Myocyte (in vitro differentiated cells): Measurements from ENCODE around the gene RNF220. TPM values are rescaled to one million over a fixed set of nuclear protein-coding genes. Genes with fewer than 3 reads are reported as not detected.

ENCODE experiments used
- DNase-seq: peaks from one replicate; pipeline ENCODE4 v3.0.0-alpha.2; 2012; ENCODE audit warnings: low read depth
- total RNA-seq: library from RNA; depleted of rRNA; stranded (reverse); fragments of >200 nt; gene quantifications from 2 replicates; pipeline ENCODE4 v1.2.3, GENCODE V29; 2014

The RNF220 gene
- total RNA-seq, 1 donor from 2014 or later: 129 TPM

GRCh38 chr1:44606701-44607281 lies 201.7 kb downstream of the RNF220 start:
- DNase-seq: no peak

- DNase-seq: no peak
Measured at GRCh38 chr1:44608141-44608540, 203.1 kb downstream of the RNF220 start.

- peak; percentile 74 for DNase-seq
Measured at GRCh38 chr1:44609412-44609767, 204.3 kb downstream of the RNF220 start.

- no peak for DNase-seq
Measured at GRCh38 chr1:44609768-44610526, 204.9 kb downstream of the RNF220 start.

- DNase-seq: no peak
Measured at GRCh38 chr1:44610527-44611148, 205.6 kb downstream of the RNF220 start.

- no peak for DNase-seq
Measured at GRCh38 chr1:44611419-44611818, 206.4 kb downstream of the RNF220 start.

GRCh38 chr1:44611866-44612265 lies 206.8 kb downstream of the RNF220 start:
- DNase-seq: no peak

GRCh38 chr1:44613941-44614340 lies 208.9 kb downstream of the RNF220 start:
- no peak for DNase-seq

GRCh38 chr1:44616284-44616990 lies 211.4 kb downstream of the RNF220 start:
- DNase-seq: no peak

- DNase-seq: peak; percentile 59
Measured at GRCh38 chr1:44616991-44617702, 212.1 kb downstream of the RNF220 start.

- no peak for DNase-seq
Measured at GRCh38 chr1:44617703-44618029, 212.6 kb downstream of the RNF220 start.

GRCh38 chr1:44619261-44619900 lies 214.3 kb downstream of the RNF220 start:
- no peak for DNase-seq

GRCh38 chr1:44620072-44620471 lies 215.0 kb downstream of the RNF220 start:
- no peak for DNase-seq

GRCh38 chr1:44621841-44622286 lies 216.8 kb downstream of the RNF220 start:
- no peak for DNase-seq

GRCh38 chr1:44624268-44624901 lies 219.3 kb downstream of the RNF220 start:
- DNase-seq: no peak

GRCh38 chr1:44625348-44625747 lies 220.3 kb downstream of the RNF220 start:
- no peak for DNase-seq

GRCh38 chr1:44628962-44629756 lies 224.1 kb downstream of the RNF220 start:
- DNase-seq: peak; percentile 53

- no peak for DNase-seq
Measured at GRCh38 chr1:44630116-44630515, 225.1 kb downstream of the RNF220 start.

GRCh38 chr1:44631333-44631646 lies 226.2 kb downstream of the RNF220 start:
- DNase-seq: no peak
